T-helper 1 cell (primary cell): Measurements from ENCODE around the gene PRKCZ.

ENCODE experiments used
- DNase-seq, 5 donors: peaks; one replicate each; pipeline ENCODE4 v3.0.0-alpha.2; 2012 to 2020

Gene PRKCZ

GRCh38 chr1:2198571-2198970 lies 148.4 kb downstream of the PRKCZ start:
- no peak for DNase-seq

GRCh38 chr1:2199042-2199810 lies 149.0 kb downstream of the PRKCZ start:
- peak; percentile 72 to 93 (median 77) for DNase-seq

- no peak for DNase-seq
Observed at GRCh38 chr1:2200308-2200943, 150.2 kb downstream of the PRKCZ start.

DNA sequence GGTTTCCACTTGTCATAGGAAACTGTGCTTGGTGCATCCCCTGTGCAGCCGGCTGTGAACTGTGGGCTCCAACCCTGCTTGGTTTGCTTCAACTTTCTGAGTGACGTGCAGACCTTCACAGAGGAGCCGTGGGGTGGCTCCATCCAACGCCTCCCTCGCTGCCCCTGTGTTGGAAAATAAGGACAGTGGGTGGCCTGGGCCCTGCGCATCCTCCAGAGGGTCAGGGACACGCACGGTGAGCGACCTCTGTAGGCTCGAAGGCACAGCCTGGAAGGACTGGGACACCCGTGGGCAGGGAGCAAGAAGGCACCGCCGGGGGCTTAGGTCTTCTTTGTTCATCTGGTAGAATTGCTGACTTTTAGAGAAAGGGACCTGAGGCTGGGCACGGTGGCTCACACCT lies 150.9 kb downstream of the PRKCZ start:
- no peak for DNase-seq

DNA sequence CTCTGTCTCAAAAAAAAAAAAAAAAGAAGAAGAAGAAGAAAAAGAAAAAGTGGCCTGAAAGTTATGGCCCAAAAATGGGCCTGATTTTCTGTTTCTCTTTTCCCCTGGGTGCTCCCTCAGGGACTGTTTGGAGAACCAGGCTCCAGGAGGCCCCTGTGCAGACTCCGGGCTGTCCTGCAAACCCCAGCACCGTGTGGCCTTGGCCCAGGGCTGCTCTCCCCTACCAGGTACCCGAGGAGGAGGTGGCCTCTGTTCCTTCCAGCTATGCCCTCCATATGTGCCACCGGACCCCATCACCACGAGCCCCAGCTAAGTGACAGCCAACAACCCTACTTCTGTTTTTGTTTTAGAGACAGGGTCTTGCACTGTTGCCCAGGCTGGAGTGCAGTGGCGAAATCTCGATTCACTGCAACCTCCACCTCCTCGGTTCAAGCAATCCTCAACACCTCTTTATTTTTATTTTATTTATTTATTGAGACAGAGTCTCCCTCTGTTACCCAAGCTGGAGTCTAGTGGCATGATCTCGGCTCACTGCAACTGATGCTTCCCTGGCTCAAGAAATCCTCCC lies 151.9 kb downstream of the PRKCZ start:
- no peak for DNase-seq

GRCh38 chr1:2202843-2203601 lies 152.8 kb downstream of the PRKCZ start:
- no peak for DNase-seq

DNA sequence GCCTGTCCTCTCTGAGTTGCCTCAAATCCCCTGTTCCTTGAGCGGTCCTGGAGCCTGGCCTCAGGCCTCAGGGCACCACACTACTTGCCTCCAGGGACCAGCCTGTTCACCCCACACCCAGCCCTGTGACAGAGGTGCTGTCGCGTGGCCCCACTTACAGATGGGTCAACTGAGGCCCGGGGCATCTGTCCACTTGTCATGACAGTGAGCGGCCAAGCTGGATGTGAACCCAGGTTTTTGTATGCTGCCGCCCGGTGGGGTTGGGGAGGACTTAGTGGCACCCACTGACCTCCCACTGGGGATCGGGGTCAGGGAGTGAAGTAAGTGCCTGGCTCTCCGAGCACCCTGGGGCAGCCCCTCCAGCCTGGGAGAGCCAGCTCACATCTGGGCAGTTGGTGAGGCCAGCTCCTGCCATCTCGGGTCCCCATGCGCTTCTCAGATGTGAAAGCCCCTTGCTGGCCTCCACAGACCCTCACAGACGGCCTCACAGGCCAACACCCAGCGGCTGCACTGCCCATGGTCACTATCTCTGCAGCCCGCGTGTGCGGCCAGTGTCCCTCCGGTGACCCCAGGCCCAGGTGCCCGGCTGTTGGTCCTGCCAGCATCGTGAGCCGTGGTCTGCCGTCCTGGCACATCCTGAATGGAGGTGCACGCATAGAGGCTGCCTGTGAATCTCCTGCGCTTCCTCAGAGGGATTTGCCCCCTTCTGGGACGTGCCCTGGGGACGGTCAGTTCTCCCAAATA lies 153.6 kb downstream of the PRKCZ start:
- DNase-seq: peak in 1 of 5 donors; percentile 6

DNA sequence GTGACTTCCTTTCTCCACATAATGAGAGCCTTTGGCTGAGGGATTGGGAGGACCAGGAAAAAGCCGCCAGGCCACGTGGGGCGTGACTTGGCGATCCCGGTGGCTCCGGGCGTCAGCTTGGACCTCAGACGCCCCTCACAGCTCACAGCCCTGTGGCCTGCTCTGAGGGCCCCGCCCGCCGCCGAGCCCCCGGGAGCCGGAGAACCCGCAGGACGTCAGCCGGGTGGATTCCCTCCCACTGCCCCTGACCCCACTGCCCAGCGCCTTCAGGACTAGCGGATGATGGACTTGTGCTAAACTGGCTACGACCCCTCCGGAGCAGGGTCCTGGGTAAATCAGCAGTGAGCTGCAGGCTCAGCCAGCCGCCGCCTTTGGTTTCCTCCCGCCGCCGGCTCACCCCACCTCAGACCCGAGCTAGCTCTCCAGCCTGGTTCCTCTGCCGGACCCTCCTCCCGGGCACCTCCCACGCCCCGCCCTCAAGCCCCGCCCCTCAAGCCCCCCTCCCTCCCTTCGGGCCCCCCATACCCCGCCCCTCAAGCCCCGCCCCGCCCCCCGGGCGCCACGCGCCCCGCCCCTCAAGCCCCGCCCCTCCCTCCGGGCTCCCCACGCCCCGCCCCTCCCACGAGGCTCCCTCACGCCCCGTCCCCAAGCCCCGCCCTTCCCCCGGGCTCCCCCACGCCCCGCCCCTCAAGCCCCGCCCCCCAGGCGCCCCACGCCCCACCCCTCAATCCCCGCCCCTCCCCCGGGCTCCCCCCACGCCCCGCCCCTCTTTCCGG lies 154.4 kb downstream of the PRKCZ start:
- DNase-seq: peak in 1 of 5 donors; percentile 96

DNA sequence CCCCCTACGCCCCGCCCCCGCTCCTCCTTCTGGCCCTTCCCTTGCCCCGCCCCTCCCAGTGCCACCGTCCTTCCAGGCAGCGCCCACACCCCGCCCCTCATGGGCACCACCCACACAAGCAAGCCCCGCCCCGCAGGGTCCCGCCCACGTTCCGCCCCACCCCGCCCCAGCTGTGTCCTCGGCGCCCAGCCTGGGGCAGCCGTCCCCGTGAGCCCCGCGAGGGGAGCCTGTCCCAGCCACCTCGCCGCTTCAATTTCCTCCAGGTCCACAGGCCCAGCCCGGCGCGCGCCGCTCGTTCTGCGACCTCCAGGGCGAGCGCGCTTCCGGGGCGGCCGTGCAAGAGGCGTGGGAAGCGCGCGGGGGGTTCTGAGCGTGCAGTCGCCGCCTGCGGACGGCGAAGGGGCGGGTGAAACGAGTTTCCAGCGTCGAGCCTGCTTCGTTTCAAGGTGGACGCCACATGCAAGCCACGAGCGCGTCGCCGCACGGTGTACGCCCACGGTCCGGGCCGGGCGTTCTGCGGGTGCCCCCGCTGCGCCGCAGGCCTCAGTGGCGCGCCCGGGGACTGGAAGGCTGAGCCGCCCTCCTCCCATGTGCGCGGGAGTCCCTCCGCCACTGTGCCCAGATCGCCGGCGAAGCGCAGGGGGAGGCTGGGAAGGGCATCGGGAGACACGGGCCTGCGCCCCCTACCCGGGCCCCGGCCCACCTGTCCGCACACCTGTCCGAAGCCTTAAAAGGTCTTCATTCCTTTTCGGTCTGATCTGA lies 155.2 kb downstream of the PRKCZ start:
- DNase-seq: peak in 4 of 5 donors; percentile 90 to 96 (median 94)

DNA sequence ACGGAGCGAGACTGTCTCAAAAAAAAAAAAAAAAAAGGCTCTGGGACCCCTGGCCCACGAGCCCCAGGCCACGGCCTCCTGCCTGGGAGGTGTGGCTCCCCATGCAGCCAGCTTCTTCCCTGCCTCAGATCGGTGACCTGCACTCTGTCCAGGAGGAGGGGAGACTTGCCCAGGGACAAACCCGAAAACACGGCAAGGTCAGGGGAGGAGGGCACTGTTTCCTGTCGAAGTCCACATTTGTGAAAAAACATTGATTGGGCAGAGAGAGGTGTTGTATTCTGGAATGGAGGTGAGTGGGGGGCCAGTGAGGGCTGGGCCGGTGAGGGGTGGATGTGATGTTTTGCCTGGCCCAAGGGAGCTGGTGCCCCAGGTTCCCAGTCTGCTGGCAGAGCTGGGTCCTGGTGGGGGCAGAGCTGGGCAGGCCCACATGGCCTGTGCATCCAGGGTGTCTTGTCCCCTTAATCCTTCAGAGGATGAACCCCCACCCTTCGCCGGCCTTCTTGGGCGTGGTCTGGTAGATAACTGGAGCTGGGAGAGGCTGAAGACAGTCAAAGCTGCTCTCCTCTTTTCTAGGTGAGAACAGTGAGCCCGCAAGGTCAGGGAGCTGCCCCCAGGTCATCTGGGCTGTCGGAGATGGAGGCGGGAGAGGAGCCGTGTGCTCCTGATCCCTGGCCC lies 156.7 kb downstream of the PRKCZ start:
- DNase-seq: no peak

GRCh38 chr1:2208309-2209239 lies 158.4 kb downstream of the PRKCZ start:
- DNase-seq: no peak

GRCh38 chr1:2209400-2210083 lies 159.3 kb downstream of the PRKCZ start:
- no peak for DNase-seq

- no peak for DNase-seq
Observed at GRCh38 chr1:2210084-2210653, 160.0 kb downstream of the PRKCZ start.

- DNase-seq: no peak
Observed at GRCh38 chr1:2210786-2211185, 160.6 kb downstream of the PRKCZ start.

DNA sequence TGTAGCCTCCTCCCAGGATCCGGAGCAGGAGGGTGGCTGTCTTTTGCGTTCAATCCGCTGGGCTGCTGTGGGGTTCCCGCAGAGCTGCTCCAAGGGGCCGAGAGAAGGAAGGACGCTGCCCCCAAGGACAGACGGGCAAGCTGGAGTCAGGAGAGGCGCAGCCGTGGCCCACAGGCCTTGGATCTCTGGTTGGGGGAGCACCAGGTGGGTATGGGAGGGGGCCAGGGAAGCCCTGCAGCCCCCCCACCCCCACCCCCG lies 162.0 kb downstream of the PRKCZ start:
- DNase-seq: peak in 1 of 5 donors; percentile 9

DNA sequence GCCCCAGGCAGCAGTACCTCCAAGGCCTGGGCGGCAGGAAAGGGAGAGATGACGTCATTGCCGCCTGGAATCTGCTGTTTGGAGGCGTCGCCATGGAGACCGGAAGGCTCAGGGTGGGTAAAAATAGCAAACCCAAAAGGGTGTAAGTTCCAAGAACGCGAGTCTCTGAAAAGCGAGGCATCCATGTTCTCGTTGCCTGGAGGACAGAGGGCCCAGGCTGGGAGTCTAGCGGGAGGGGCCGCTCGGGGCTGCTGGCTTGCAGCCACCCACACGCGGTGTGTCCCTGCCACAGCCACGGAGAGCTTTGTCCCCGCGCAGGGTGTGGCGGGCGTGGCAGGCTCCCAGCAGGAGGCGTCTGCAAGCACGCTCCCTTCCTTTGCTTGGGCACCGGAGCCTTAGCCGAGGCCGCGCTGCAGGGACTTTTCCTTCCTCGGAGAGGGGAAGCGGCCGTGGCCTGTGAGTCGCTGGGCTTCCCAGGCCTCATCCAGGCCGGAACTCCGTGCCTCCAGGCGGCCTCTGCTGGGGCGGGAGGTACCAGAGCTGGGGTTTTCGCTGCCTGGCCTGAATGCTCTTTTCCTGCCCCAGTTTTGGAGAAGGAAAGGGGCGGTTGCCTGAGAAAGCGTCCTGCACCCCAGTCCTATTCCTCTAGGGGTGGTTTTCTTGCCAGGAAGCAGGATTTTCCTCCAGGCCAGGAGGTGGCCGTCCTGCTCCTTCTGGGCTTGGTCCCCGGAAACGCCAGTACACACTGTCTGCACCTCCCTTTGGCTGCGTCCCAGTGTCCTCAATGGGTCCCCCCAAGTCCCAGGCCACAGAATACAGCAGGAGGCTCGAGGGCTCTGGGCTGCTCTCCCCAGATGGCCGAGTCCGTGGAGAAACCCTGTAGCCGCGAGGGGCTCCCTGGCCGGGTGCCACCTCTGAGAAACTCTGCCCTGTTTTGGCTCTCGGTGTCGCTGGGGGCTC lies 162.6 kb downstream of the PRKCZ start:
- peak in 4 of 5 donors; percentile 32 to 66 (median 44) for DNase-seq
